ENCODE data around the gene KIF14. TPM values are rescaled to one million over a fixed set of nuclear protein-coding genes. Genes with fewer than 3 reads are reported as not detected.
"Not testable (repeated sequence)": the region's sequence is repeated elsewhere in the genome, so short reads cannot be mapped to it uniquely, and the experiment has no call there.

KIF14 gene
- total and polyA plus RNA-seq, 2 experiments from 2014 or later = 0.54 to 2.2 TPM

DNA sequence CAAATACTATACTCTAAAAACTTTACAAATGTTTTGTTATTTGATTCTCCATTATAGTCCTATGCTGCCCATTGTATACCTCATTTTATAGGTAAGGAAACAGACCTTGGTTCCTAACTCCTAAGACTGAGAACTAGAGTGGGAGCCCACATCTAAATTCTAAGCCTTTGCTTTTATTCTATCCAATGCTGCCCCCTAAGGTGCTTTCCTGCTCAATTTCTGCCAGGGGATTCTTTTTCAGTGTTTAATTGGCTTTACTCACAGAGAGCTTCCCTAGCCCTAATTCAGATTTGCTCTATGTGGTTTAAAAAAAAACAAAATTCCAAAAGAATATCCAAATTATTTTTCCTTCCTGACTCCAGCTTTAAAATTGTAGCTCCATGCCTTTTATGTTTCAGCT lies 64.5 kb downstream of the KIF14 start:
- Histone ChIP-seq H3K36me3 (replicated peaks; ENCODE audit: insufficient read depth, low read depth) (no peaks in the 10 kb centered on the region), H3K4me1 (ENCODE audit: insufficient read depth) (no peaks in the 10 kb centered on the region), H3K9me3 (ENCODE audit: low read depth) (no peaks in the 10 kb centered on the region), H2AFZ (no peak overlapping the region), H3K4me3 (no peak overlapping the region), H3K4me2 (no peak overlapping the region), H3K79me2 (no peaks in the 10 kb centered on the region), H4K20me1 (ENCODE audit: insufficient read depth, poor library complexity, severe bottlenecking) (no peaks in the 10 kb centered on the region), H3K9me2 (replicated peaks; ENCODE audit: insufficient read depth) (no peaks in the 10 kb centered on the region), H3K27ac (no peak overlapping the region), H3K27me3 (no peaks in the 10 kb centered on the region)
- TF ChIP-seq EZH2 (IDR thresholded peaks at IDR 0.05; ENCODE audit: borderline replicate concordance) = no peak
- TF ChIP-seq, protein P1, sequence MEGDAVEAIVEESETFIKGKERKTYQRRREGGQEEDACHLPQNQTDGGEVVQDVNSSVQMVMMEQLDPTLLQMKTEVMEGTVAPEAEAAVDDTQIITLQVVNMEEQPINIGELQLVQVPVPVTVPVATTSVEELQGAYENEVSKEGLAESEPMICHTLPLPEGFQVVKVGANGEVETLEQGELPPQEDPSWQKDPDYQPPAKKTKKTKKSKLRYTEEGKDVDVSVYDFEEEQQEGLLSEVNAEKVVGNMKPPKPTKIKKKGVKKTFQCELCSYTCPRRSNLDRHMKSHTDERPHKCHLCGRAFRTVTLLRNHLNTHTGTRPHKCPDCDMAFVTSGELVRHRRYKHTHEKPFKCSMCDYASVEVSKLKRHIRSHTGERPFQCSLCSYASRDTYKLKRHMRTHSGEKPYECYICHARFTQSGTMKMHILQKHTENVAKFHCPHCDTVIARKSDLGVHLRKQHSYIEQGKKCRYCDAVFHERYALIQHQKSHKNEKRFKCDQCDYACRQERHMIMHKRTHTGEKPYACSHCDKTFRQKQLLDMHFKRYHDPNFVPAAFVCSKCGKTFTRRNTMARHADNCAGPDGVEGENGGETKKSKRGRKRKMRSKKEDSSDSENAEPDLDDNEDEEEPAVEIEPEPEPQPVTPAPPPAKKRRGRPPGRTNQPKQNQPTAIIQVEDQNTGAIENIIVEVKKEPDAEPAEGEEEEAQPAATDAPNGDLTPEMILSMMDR (IDR thresholded peaks at IDR 0.05; ENCODE audit: poor library complexity) = peak; percentile 9
- TF ChIP-seq EZH2phosphoT487 (IDR thresholded peaks at IDR 0.05; ENCODE audit: low read depth, severe bottlenecking, unreplicated experiment) = no peak
- no peak for DNase-seq (ENCODE audit: low spot score)

GRCh38 chr1:200552737-200553136 lies 67.8 kb downstream of the KIF14 start:
- WGBS (ENCODE audit: low lambda C conversion rate, missing lambda C conversion rate) = 97% methylated on average over 6 of the region's 6 CpGs
- H3K4me2 ChIP-seq; H3K27me3 ChIP-seq; DNase-seq (ENCODE audit: low spot score); H2AFZ ChIP-seq; H3K79me2 ChIP-seq; H3K4me1 ChIP-seq (ENCODE audit: insufficient read depth); H4K20me1 ChIP-seq (ENCODE audit: insufficient read depth, poor library complexity, severe bottlenecking); H3K27ac ChIP-seq; H3K9me3 ChIP-seq (ENCODE audit: low read depth); H3K9me2 ChIP-seq (replicated peaks; ENCODE audit: insufficient read depth); H3K4me3 ChIP-seq; H3K36me3 ChIP-seq (replicated peaks; ENCODE audit: insufficient read depth, low read depth): not testable (repeated sequence)

- no peak overlapping the region for H3K4me3 ChIP-seq
- no peak for DNase-seq (ENCODE audit: low spot score)
- H3K27me3 ChIP-seq = no peaks in the 10 kb centered on the region
- no peak overlapping the region for H2AFZ ChIP-seq
- H3K9me2 ChIP-seq (replicated peaks; ENCODE audit: insufficient read depth) = no peaks in the 10 kb centered on the region
- no peaks in the 10 kb centered on the region for H3K79me2 ChIP-seq
- no peaks in the 10 kb centered on the region for H3K9me3 ChIP-seq (ENCODE audit: low read depth)
- H3K4me2 ChIP-seq = no peak overlapping the region
- H3K36me3 ChIP-seq (replicated peaks; ENCODE audit: insufficient read depth, low read depth) = no peaks in the 10 kb centered on the region
- TF ChIP-seq EZH2 (IDR thresholded peaks at IDR 0.05; ENCODE audit: borderline replicate concordance) = no peak
- H3K27ac ChIP-seq = no peak overlapping the region
- no peaks in the 10 kb centered on the region for H3K4me1 ChIP-seq (ENCODE audit: insufficient read depth)
- no peaks in the 10 kb centered on the region for H4K20me1 ChIP-seq (ENCODE audit: insufficient read depth, poor library complexity, severe bottlenecking)
Observed at GRCh38 chr1:200550367-200550766, 70.2 kb downstream of the KIF14 start.

DNA sequence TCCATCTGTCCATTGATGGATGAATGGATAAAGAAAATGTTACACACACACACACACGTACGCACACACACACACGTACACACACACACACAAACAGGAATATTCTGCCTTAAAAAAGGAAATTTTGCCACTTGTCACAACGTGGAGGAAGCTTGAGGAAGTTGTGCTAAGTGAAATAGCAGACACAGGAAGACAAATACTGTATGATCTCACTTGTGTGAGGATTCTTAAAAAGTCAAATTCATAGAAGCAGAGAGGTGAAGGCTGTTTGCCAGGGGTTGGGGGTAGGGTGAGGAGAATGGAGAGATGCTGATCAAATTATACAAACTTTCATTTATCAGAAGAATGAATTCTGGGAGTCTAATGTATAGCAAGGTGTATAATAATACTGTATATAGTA lies 73.2 kb downstream of the KIF14 start:
- 84% methylated on average over 4 of the region's 4 CpGs for WGBS (ENCODE audit: low lambda C conversion rate, missing lambda C conversion rate)
- Histone ChIP-seq H3K9me3 (ENCODE audit: low read depth) (no peaks in the 10 kb centered on the region), H3K79me2 (no peaks in the 10 kb centered on the region), H2AFZ (no peak overlapping the region), H3K27me3 (no peaks in the 10 kb centered on the region), H3K27ac (no peak overlapping the region), H3K9me2 (replicated peaks; ENCODE audit: insufficient read depth) (no peaks in the 10 kb centered on the region), H3K4me1 (ENCODE audit: insufficient read depth) (no peaks in the 10 kb centered on the region), H4K20me1 (ENCODE audit: insufficient read depth, poor library complexity, severe bottlenecking) (no peaks in the 10 kb centered on the region), H3K4me2 (no peak overlapping the region), H3K36me3 (replicated peaks; ENCODE audit: insufficient read depth, low read depth) (no peaks in the 10 kb centered on the region), H3K4me3 (no peak overlapping the region)
- no peak for DNase-seq (ENCODE audit: low spot score)
- TF ChIP-seq, protein P1 (IDR thresholded peaks at IDR 0.05; ENCODE audit: poor library complexity) = no peak

- Histone ChIP-seq H3K9me3 (ENCODE audit: low read depth) (no peaks in the 10 kb centered on the region), H3K4me3 (no peak overlapping the region), H3K36me3 (replicated peaks; ENCODE audit: insufficient read depth, low read depth) (no peaks in the 10 kb centered on the region), H3K27me3 (no peaks in the 10 kb centered on the region), H3K4me1 (ENCODE audit: insufficient read depth) (no peaks in the 10 kb centered on the region), H3K79me2 (no peaks in the 10 kb centered on the region), H3K9me2 (replicated peaks; ENCODE audit: insufficient read depth) (no peaks in the 10 kb centered on the region), H3K27ac (no peak overlapping the region), H3K4me2 (no peak overlapping the region), H4K20me1 (ENCODE audit: insufficient read depth, poor library complexity, severe bottlenecking) (no peaks in the 10 kb centered on the region), H2AFZ (no peak overlapping the region)
- no peak for TF ChIP-seq EZH2phosphoT487 (IDR thresholded peaks at IDR 0.05; ENCODE audit: low read depth, severe bottlenecking, unreplicated experiment)
- WGBS (ENCODE audit: low lambda C conversion rate, missing lambda C conversion rate) = 90% methylated on average over 6 of the region's 6 CpGs
- DNase-seq (ENCODE audit: low spot score) = no peak
Observed at GRCh38 chr1:200546577-200546976, 74.0 kb downstream of the KIF14 start.

Measured in hepatocyte (in vitro differentiated cells).